Vagina (tissue), 2 donors: ENCODE data around the gene HOXA9. TPM values are rescaled to one million over a fixed set of nuclear protein-coding genes. Genes with fewer than 3 reads are reported as not detected.

Source experiments
- DNase-seq, 2 donors: peaks; one replicate each; pipeline ENCODE4 v3.0.0-alpha.2; 2017; ENCODE audit errors: extremely low spot score in 2 of 2
- H3K27ac ChIP-seq: fragments of 200-600 bp; sonication (generic); one replicate; pipeline ENCODE4 v1.5.1; 2019
- H3K27me3 ChIP-seq: fragments of 200-600 bp; sonication (generic); one replicate; pipeline ENCODE4 v1.5.1; 2019
- H3K36me3 ChIP-seq, 2 donors: fragments of 200-600 bp; sonication (generic); one replicate each; pipeline ENCODE4 v1.5.1; 2017 to 2019
- H3K4me1 ChIP-seq: fragments of 200-600 bp; sonication (generic); one replicate; pipeline ENCODE4 v1.5.1; 2019
- H3K4me3 ChIP-seq, 2 donors: fragments of 200-600 bp; sonication (generic); 1 replicate in 1 of 2; 2 replicates in 1 of 2; pipeline ENCODE4 v1.5.1; 2016 to 2019
- H3K9me3 ChIP-seq: fragments of 200-600 bp; sonication (generic); one replicate; pipeline ENCODE4 v1.5.1; 2019
- CTCF ChIP-seq, 3 experiments: fragments of 450-650 bp in 2 of 3; fragments of 200-600 bp in 1 of 3; sonication (generic) in 1 of 3; IDR thresholded peaks; one replicate each; pipeline ENCODE4 v1.5.1; 2017 to 2019; ENCODE audit warnings: antibody characterized with exemption in 3 of 3, mild to moderate bottlenecking in 2 of 3, moderate library complexity in 2 of 3
- POLR2A ChIP-seq, 2 donors: fragments of 450-650 bp; IDR thresholded peaks; one replicate each; pipeline ENCODE4 v1.6.1; 2017; ENCODE audit warnings: antibody characterized with exemption in 2 of 2, mild to moderate bottlenecking in 2 of 2, moderate library complexity in 2 of 2
- POLR2AphosphoS5 ChIP-seq, 2 donors: sonication (generic); formaldehyde crosslinking; IDR thresholded peaks; one replicate each; pipeline ENCODE4 v1.9.0; 2017; ENCODE audit warnings: antibody characterized with exemption in 2 of 2, mild to moderate bottlenecking in 2 of 2, low read depth in 1 of 2; ENCODE audit not compliant: insufficient read depth in 1 of 2
- intact Hi-C: fragments of 100-400 bp; cut with DNase I; formaldehyde crosslinking; loops from one replicate; pipeline ENCODE4 v1.15.1; 2023
- total RNA-seq: library from RNA; depleted of rRNA; stranded (reverse); fragments of >200 nt; gene quantifications from one replicate; pipeline ENCODE4 v1.2.3, GENCODE V29; 2016

HOXA9 gene
- total RNA-seq, 1 donor from 2014 or later: 13.0 TPM

- Histone ChIP-seq H3K4me1 (peaks cover 46% of the 10 kb centered on the region), H3K36me3 (no peaks in the 10 kb centered on the region), H3K9me3 (no peaks in the 10 kb centered on the region), H3K27ac (peak within 1 kb of the TSS; percentile 99), H3K4me3 (peak within 1 kb of the TSS; percentile 56 to 64), H3K27me3 (no peaks in the 10 kb centered on the region)
- no peak for DNase-seq
- TF ChIP-seq POLR2A (IDR thresholded peaks at IDR 0.05): no peak
- peak in 1 of 2 donors; percentile 90 for TF ChIP-seq POLR2AphosphoS5 (IDR thresholded peaks at IDR 0.05; ENCODE audit: insufficient read depth in 1 of 2, low read depth in 1 of 2)
- intact Hi-C loops: no loop called here
These were observed 8.9 kb upstream of the HOXA9 start, which contains the start of gene HOXA10 for GRCh38 chr7:27173956-27174873. Gene HOXA10 (minus strand): TSS chr7:27174320. CDS start chr7:27174306, 14 bp downstream.

DNA sequence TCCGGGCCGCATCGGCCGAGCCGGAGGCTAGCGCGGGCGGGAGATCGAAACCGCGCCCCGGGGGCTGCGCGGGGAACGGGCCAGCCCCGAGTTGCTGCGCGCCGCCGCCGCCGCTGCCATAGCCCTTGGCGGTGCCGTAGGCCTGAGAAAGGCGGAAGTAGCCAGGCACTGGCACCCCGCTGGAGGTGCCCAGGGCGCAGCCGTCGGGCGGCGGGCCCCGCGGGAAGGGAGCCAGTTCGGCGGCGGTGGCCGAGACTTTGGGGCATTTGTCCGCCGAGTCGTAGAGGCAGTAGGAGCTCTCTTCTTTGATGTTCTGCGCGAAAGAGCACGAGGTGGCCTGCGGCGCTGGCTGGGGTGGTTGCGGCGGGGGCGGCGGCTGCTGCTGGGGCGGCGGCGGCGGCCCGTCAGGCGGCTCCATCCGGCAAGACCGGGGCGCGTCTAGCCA, 8.2 kb upstream of the HOXA9 start:
- Histone ChIP-seq H3K4me1 (peaks cover 48% of the 10 kb centered on the region), H3K27me3 (no peaks in the 10 kb centered on the region), H3K27ac (peak overlapping the region; percentile 99), H3K36me3 (no peaks in the 10 kb centered on the region), H3K4me3 (peak overlapping the region; percentile 56 to 64), H3K9me3 (no peaks in the 10 kb centered on the region)
- no peak for DNase-seq
- intact Hi-C loops: no loop called here
- TF ChIP-seq POLR2A (IDR thresholded peaks at IDR 0.05) (no peak), CTCF (IDR thresholded peaks at IDR 0.05) (no peak), POLR2AphosphoS5 (IDR thresholded peaks at IDR 0.05; ENCODE audit: insufficient read depth in 1 of 2, low read depth in 1 of 2) (no peak)

DNA sequence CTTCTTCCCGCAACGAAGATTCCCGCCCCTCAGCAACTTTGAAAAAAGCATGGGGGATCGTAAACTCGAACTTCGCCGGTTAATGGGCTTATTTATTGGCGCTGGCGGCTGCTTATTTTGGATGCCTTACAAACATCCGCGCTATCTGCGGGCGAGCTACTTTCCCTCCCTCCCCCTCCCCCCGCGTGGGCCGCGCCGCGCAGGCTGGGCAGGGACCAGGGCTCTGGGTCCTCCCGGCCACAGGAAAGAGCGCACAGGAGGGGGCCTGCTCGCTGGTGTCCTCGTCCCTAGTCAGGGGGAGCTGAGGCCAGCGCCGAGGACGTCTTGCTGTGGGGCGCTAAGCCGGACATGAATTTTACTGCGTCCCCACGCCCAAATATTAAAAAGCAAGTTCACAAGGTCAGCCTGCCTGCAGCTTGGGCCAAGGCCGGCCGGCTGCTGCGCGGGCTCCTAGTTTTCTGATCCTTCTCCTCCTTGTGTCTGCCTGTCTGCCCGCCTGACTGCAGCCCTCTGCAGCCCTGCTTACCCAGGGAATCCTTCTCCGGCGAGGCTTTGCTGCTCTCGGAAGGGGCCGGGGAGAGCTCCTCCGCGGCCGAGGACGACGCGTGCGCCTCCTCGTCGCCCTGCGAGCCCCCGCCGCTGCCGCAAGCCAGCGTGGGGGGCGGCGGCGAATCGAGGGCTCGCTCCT, 7.6 kb upstream of the HOXA9 start:
- intact Hi-C loops: no loop called here
- peak overlapping the region; percentile 99 for H3K27ac ChIP-seq
- H3K4me3 ChIP-seq: peak overlapping the region; percentile 56 to 64
- TF ChIP-seq POLR2A (IDR thresholded peaks at IDR 0.05): peak in 1 of 2 donors; percentile 61
- TF ChIP-seq POLR2AphosphoS5 (IDR thresholded peaks at IDR 0.05; ENCODE audit: insufficient read depth in 1 of 2, low read depth in 1 of 2): peak; percentile 66 to 96
- TF ChIP-seq CTCF (IDR thresholded peaks at IDR 0.05): no peak
- DNase-seq: no peak
- no peaks in the 10 kb centered on the region for H3K9me3 ChIP-seq
- no peaks in the 10 kb centered on the region for H3K36me3 ChIP-seq
- H3K27me3 ChIP-seq: no peaks in the 10 kb centered on the region
- peaks cover 54% of the 10 kb centered on the region for H3K4me1 ChIP-seq

DNA sequence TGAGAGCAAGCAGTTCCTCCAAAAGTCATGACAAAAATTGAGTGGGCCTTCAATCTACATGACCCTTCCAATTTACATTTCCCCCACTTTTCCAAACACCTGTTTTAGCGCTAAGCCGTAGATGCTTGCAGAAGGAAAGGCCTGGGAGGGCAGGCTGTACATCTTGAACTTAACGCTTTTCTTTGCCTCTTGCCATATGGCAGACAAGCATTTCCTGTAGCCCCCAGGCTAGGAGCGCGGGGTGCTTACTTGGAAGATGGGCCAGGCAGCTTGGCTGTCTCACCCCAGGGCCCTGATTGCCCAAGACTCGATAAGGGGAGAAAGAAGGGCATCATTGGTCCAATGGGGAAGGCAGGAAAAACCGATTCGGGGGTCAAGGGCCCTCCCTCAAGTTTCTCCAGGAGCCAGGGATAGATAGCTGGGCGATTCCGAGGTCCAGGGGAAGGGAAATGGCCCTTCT, 7.0 kb upstream of the HOXA9 start:
- peak overlapping the region; percentile 56 to 64 for H3K4me3 ChIP-seq
- peak overlapping the region; percentile 99 for H3K27ac ChIP-seq
- TF ChIP-seq POLR2A (IDR thresholded peaks at IDR 0.05) (no peak), CTCF (IDR thresholded peaks at IDR 0.05) (no peak)
- no peak for DNase-seq
- H3K9me3 ChIP-seq: no peaks in the 10 kb centered on the region
- H3K27me3 ChIP-seq: no peaks in the 10 kb centered on the region
- H3K36me3 ChIP-seq: no peaks in the 10 kb centered on the region
- H3K4me1 ChIP-seq: peaks cover 57% of the 10 kb centered on the region
- intact Hi-C loops: no loop called here

- peak overlapping the region; percentile 99 for H3K27ac ChIP-seq
- H3K4me3 ChIP-seq: peak overlapping the region; percentile 56 to 64
- H3K9me3 ChIP-seq: no peaks in the 10 kb centered on the region
- peaks cover 55% of the 10 kb centered on the region for H3K4me1 ChIP-seq
- no peak for DNase-seq
- no peaks in the 10 kb centered on the region for H3K27me3 ChIP-seq
- intact Hi-C loops: no loop called here
- H3K36me3 ChIP-seq: no peaks in the 10 kb centered on the region
- no peak for TF ChIP-seq POLR2A (IDR thresholded peaks at IDR 0.05)
- peak in 1 of 3 experiments; percentile 6 for TF ChIP-seq CTCF (IDR thresholded peaks at IDR 0.05)
- TF ChIP-seq POLR2AphosphoS5 (IDR thresholded peaks at IDR 0.05; ENCODE audit: insufficient read depth in 1 of 2, low read depth in 1 of 2): peak in 1 of 2 donors; percentile 14
These were observed 6.4 kb upstream of the HOXA9 start for GRCh38 chr7:27171637-27172314.
